PC-9 (cell line): ENCODE data around the gene TNFSF11.

Experiments used
- EZH2 ChIP-seq: fragments of 200-600 bp; sonication (generic); IDR thresholded peaks from 2 replicates; pipeline ENCODE4 v1.8.0; 2017; ENCODE audit warnings: antibody characterized with exemption, low read depth
- TF ChIP-seq, protein P1 (sequence below): fragments of 200-600 bp; sonication (generic); conservative IDR thresholded peaks from 2 replicates; pipeline ENCODE4 v1.6.1; 2017; ENCODE audit warnings: mixed run types, antibody characterized with exemption, mild to moderate bottlenecking, moderate library complexity

DNA sequence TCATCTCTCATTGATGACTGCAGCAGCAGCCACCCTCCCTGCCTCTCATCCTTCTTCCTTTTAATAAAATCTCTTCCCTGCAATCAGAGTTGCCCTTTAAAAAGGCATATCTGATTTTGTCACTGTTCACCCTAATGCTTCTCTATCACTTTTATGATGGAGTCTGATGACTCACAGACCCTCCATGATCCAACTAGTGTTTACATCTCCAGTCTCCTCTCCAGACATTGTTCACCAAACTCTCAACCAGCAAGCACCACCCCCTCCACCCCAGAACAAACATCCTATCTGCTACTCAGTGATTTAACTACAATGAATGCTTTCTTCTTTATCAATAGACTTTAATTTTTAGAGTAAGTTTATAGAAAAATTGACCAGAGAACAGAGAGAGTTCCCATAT lies 59.5 kb downstream of the TNFSF11 start:
- TF ChIP-seq, protein P1, sequence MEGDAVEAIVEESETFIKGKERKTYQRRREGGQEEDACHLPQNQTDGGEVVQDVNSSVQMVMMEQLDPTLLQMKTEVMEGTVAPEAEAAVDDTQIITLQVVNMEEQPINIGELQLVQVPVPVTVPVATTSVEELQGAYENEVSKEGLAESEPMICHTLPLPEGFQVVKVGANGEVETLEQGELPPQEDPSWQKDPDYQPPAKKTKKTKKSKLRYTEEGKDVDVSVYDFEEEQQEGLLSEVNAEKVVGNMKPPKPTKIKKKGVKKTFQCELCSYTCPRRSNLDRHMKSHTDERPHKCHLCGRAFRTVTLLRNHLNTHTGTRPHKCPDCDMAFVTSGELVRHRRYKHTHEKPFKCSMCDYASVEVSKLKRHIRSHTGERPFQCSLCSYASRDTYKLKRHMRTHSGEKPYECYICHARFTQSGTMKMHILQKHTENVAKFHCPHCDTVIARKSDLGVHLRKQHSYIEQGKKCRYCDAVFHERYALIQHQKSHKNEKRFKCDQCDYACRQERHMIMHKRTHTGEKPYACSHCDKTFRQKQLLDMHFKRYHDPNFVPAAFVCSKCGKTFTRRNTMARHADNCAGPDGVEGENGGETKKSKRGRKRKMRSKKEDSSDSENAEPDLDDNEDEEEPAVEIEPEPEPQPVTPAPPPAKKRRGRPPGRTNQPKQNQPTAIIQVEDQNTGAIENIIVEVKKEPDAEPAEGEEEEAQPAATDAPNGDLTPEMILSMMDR = no peak
- no peak for TF ChIP-seq EZH2
